ENCODE measurements around the gene SUCO.
"Not testable (repeated sequence)": the region's sequence is repeated elsewhere in the genome, so short reads cannot be mapped to it uniquely, and the experiment has no call there.

DNA sequence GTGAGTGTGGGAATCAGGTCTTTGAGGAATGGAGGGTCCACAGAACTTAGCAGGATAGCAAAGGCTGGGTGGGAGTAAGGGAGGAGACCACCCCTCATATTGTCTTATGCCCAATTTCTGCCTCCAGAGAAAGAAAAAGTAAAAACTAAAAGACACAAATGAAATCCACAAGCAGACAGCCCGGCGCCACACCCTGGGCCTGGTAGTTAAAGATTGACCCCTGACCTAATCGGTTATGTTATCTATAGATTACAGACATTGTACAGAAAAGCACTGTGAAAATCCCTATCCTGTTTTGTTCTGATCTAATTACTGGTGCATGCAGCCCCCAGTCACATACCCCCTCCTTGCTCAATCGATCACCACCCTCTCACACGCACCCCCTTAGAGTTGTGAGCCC, 36.8 kb upstream of the SUCO start:
- TF ChIP-seq, protein P1, sequence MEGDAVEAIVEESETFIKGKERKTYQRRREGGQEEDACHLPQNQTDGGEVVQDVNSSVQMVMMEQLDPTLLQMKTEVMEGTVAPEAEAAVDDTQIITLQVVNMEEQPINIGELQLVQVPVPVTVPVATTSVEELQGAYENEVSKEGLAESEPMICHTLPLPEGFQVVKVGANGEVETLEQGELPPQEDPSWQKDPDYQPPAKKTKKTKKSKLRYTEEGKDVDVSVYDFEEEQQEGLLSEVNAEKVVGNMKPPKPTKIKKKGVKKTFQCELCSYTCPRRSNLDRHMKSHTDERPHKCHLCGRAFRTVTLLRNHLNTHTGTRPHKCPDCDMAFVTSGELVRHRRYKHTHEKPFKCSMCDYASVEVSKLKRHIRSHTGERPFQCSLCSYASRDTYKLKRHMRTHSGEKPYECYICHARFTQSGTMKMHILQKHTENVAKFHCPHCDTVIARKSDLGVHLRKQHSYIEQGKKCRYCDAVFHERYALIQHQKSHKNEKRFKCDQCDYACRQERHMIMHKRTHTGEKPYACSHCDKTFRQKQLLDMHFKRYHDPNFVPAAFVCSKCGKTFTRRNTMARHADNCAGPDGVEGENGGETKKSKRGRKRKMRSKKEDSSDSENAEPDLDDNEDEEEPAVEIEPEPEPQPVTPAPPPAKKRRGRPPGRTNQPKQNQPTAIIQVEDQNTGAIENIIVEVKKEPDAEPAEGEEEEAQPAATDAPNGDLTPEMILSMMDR (IDR thresholded peaks at IDR 0.05): not testable (repeated sequence)
- not testable (repeated sequence) for TF ChIP-seq EZH2 (IDR thresholded peaks at IDR 0.05; ENCODE audit: borderline replicate concordance, insufficient read depth, low read depth, low read length, poor library complexity, severe bottlenecking)
